Endodermal cell (in vitro differentiated cells): ENCODE results near the gene ATG101. TPM values are rescaled to one million over a fixed set of nuclear protein-coding genes. Genes with fewer than 3 reads are reported as not detected.

Experiments used
- DNase-seq: peaks from one replicate; pipeline ENCODE4 v3.0.0-alpha.2; 2017
- H3K27ac ChIP-seq: 2 replicates; pipeline ENCODE4 v1.5.1; 2013; ENCODE audit warnings: mild to moderate bottlenecking, low read depth, low read length, moderate library complexity
- H3K27me3 ChIP-seq: 2 replicates; pipeline ENCODE4 v1.6.1; 2013; ENCODE audit warnings: mild to moderate bottlenecking, low read length, moderate library complexity; ENCODE audit not compliant: insufficient read depth, control insufficient read depth, poor library complexity, severe bottlenecking
- H3K36me3 ChIP-seq: 2 replicates; pipeline ENCODE4 v1.7.0; 2013; ENCODE audit warnings: mild to moderate bottlenecking, low read length, moderate library complexity; ENCODE audit not compliant: control insufficient read depth, insufficient read depth
- H3K4me1 ChIP-seq: one replicate; pipeline ENCODE4 v1.7.0; 2013; ENCODE audit warnings: low read length; ENCODE audit not compliant: control insufficient read depth, insufficient read depth
- H3K4me3 ChIP-seq: 2 replicates; pipeline ENCODE4 v1.5.1; 2013; ENCODE audit warnings: mild to moderate bottlenecking, low read length, moderate library complexity
- H3K9ac ChIP-seq: 2 replicates; pipeline ENCODE4 v1.6.1; 2013; ENCODE audit warnings: mild to moderate bottlenecking, low read length, moderate library complexity; ENCODE audit not compliant: poor library complexity, severe bottlenecking; ENCODE audit errors: extremely low read depth
- H3K9me3 ChIP-seq: 2 replicates; pipeline ENCODE4 v1.6.1; 2013; ENCODE audit warnings: mild to moderate bottlenecking, low read length, moderate library complexity; ENCODE audit not compliant: control insufficient read depth
- H3K27ac Mint-ChIP-seq: 2 replicates; pipeline ENCODE4 v1.8.0; 2020; ENCODE audit warnings: mixed read lengths
- H3K27me3 Mint-ChIP-seq: 2 replicates; pipeline ENCODE4 v1.8.0; 2021; ENCODE audit warnings: mild to moderate bottlenecking, mixed read lengths; ENCODE audit not compliant: insufficient read depth
- H3K36me3 Mint-ChIP-seq: 2 replicates; pipeline ENCODE4 v1.8.0; 2020; ENCODE audit warnings: low read depth, mixed read lengths
- H3K4me1 Mint-ChIP-seq: 2 replicates; pipeline ENCODE4 v1.8.0; 2020; ENCODE audit warnings: mixed read lengths
- H3K4me3 Mint-ChIP-seq: 2 replicates; pipeline ENCODE4 v1.8.0; 2020; ENCODE audit warnings: mild to moderate bottlenecking, moderate library complexity, mixed read lengths
- H3K9me3 Mint-ChIP-seq: 2 replicates; pipeline ENCODE4 v1.8.0; 2020; ENCODE audit warnings: mild to moderate bottlenecking, mixed read lengths
- CTCF ChIP-seq: fragments of 200-600 bp; sonication (generic); conservative IDR thresholded peaks from 2 replicates; pipeline ENCODE4 v1.5.0; 2021; ENCODE audit warnings: antibody characterized with exemption, mild to moderate bottlenecking
- WGBS, 2 experiments: methylation state at CpG; one replicate each; pipeline versions ENCODE4 v1.1.5 to v1.1.7; 2013; ENCODE audit warnings: missing lambda C conversion rate in 2 of 2, mixed read lengths in 1 of 2; ENCODE audit not compliant: insufficient coverage in 1 of 2, insufficient read length in 1 of 2; 5-methylcytosine and 5-hydroxymethylcytosine counted together
- total RNA-seq, 2 donors: library from RNA; stranded (reverse); fragmentation: NEBNext Ultra II Directional in 1 of 2; extraction: Animal tissue kit (Norgen Biotek cat#: 25700) in 1 of 2; gene quantifications; 2 replicates in 1 of 2; 3 replicates in 1 of 2; pipeline ENCODE4 v1.2.1, GENCODE V29; 2021

The ATG101 gene
- total RNA-seq, 2 donors from 2014 or later = 32.1 TPM

GRCh38 chr12:52036587-52037171, 33.1 kb upstream of the ATG101 start:
- Histone ChIP-seq H3K27me3 (peaks cover 20% of the 10 kb centered on the region), H3K4me3 (peak overlapping the region; percentile 38), H3K36me3 (no peaks in the 10 kb centered on the region), H3K9ac (peak overlapping the region; percentile 39), H3K4me1 (no peaks in the 10 kb centered on the region), H3K27ac (no peak overlapping the region), H3K9me3 (no peaks in the 10 kb centered on the region)
- H3K4me1 Mint-ChIP-seq = peaks cover 15% of the 10 kb centered on the region
- peak overlapping the region; percentile 82 for H3K27ac Mint-ChIP-seq
- H3K4me3 Mint-ChIP-seq = peak overlapping the region; percentile 76
- WGBS, 2 experiments = 14 to 22% methylated on average over 14 to 53 of the region's 53 CpGs
- H3K27me3 Mint-ChIP-seq = peaks cover 25% of the 10 kb centered on the region
- no peak for TF ChIP-seq CTCF
- H3K9me3 Mint-ChIP-seq = no peaks in the 10 kb centered on the region
- no peaks in the 10 kb centered on the region for H3K36me3 Mint-ChIP-seq
- peak; percentile 91 for DNase-seq

- Histone ChIP-seq H3K4me1 (no peaks in the 10 kb centered on the region), H3K27me3 (peaks cover 20% of the 10 kb centered on the region), H3K36me3 (peaks cover 3% of the 10 kb centered on the region), H3K27ac (no peak overlapping the region), H3K4me3 (peak overlapping the region; percentile 85), H3K9me3 (no peaks in the 10 kb centered on the region), H3K9ac (peak overlapping the region; percentile 79)
- H3K4me1 Mint-ChIP-seq = peaks cover 13% of the 10 kb centered on the region
- H3K27me3 Mint-ChIP-seq = peaks cover 23% of the 10 kb centered on the region
- peak; percentile 88 for DNase-seq
- peak; percentile 49 for TF ChIP-seq CTCF
- no peaks in the 10 kb centered on the region for H3K36me3 Mint-ChIP-seq
- H3K27ac Mint-ChIP-seq = peak overlapping the region; percentile 92
- no peaks in the 10 kb centered on the region for H3K9me3 Mint-ChIP-seq
- WGBS, 2 experiments = 1 to 2% methylated on average over 17 to 59 of the region's 59 CpGs
- peak overlapping the region; percentile 76 for H3K4me3 Mint-ChIP-seq
These were observed 32.4 kb upstream of the ATG101 start for GRCh38 chr12:52037248-52037861.

- H3K9ac ChIP-seq = no peak overlapping the region
- H3K36me3 Mint-ChIP-seq = no peaks in the 10 kb centered on the region
- no peak overlapping the region for H3K27ac ChIP-seq
- no peaks in the 10 kb centered on the region for H3K4me1 ChIP-seq
- no peak overlapping the region for H3K27ac Mint-ChIP-seq
- H3K4me3 Mint-ChIP-seq = peak overlapping the region; percentile 76
- WGBS, 2 experiments = 89 to 92% methylated on average over 6 of the region's 6 CpGs
- no peak for DNase-seq
- no peaks in the 10 kb centered on the region for H3K9me3 Mint-ChIP-seq
- H3K27me3 Mint-ChIP-seq = peaks cover 22% of the 10 kb centered on the region
- peak overlapping the region; percentile 85 for H3K4me3 ChIP-seq
- H3K9me3 ChIP-seq = no peaks in the 10 kb centered on the region
- peaks cover 20% of the 10 kb centered on the region for H3K27me3 ChIP-seq
- no peak for TF ChIP-seq CTCF
- peaks cover 4% of the 10 kb centered on the region for H3K36me3 ChIP-seq
- peaks cover 8% of the 10 kb centered on the region for H3K4me1 Mint-ChIP-seq
These were observed 31.3 kb upstream of the ATG101 start for GRCh38 chr12:52038447-52038846.
